Measurements from ENCODE around the gene ST3GAL2.
"Not testable (repeated sequence)": the region's sequence is repeated elsewhere in the genome, so short reads cannot be mapped to it uniquely, and the experiment has no call there.

ST3GAL2 gene

GRCh38 chr16:70386289-70386986, 52.5 kb downstream of the ST3GAL2 start:
- not testable (repeated sequence) for DNase-seq (ENCODE audit: low read depth in 2 of 2)

- no peak for DNase-seq (ENCODE audit: low read depth in 2 of 2)
These were observed 55.4 kb downstream of the ST3GAL2 start for GRCh38 chr16:70383421-70383960.

- no peak for DNase-seq (ENCODE audit: low read depth in 2 of 2)
These were observed 57.1 kb downstream of the ST3GAL2 start for GRCh38 chr16:70381604-70382342.

GRCh38 chr16:70380919-70381603, 57.8 kb downstream of the ST3GAL2 start:
- DNase-seq (ENCODE audit: low read depth in 2 of 2), result peak; percentile 89

- DNase-seq (ENCODE audit: low read depth in 2 of 2), result peak; percentile 23 to 36
These were observed 58.5 kb downstream of the ST3GAL2 start for GRCh38 chr16:70380248-70380918.

GRCh38 chr16:70378869-70379493, 59.9 kb downstream of the ST3GAL2 start:
- DNase-seq (ENCODE audit: low read depth in 2 of 2), result no peak

- no peak for DNase-seq (ENCODE audit: low read depth in 2 of 2)
These were observed 61.1 kb downstream of the ST3GAL2 start for GRCh38 chr16:70377782-70378181.

GRCh38 chr16:70375636-70376611, 63.0 kb downstream of the ST3GAL2 start:
- no peak for DNase-seq (ENCODE audit: low read depth in 2 of 2)

- DNase-seq (ENCODE audit: low read depth in 2 of 2), result no peak
These were observed 64.7 kb downstream of the ST3GAL2 start for GRCh38 chr16:70374213-70374612.

- DNase-seq (ENCODE audit: low read depth in 2 of 2), result no peak
These were observed 65.8 kb downstream of the ST3GAL2 start for GRCh38 chr16:70372921-70373728.

GRCh38 chr16:70370924-70371323, 68.0 kb downstream of the ST3GAL2 start:
- DNase-seq (ENCODE audit: low read depth in 2 of 2), result no peak

- DNase-seq (ENCODE audit: low read depth in 2 of 2), result not testable (repeated sequence)
These were observed 68.8 kb downstream of the ST3GAL2 start for GRCh38 chr16:70370145-70370544.

GRCh38 chr16:70364399-70364798, 74.5 kb downstream of the ST3GAL2 start:
- DNase-seq (ENCODE audit: low read depth in 2 of 2), result no peak

GRCh38 chr16:70359552-70359951, 79.3 kb downstream of the ST3GAL2 start:
- no peak for DNase-seq (ENCODE audit: low read depth in 2 of 2)

GRCh38 chr16:70349783-70350182, 89.1 kb downstream of the ST3GAL2 start:
- DNase-seq (ENCODE audit: low read depth in 2 of 2), result no peak

- DNase-seq (ENCODE audit: low read depth in 2 of 2), result no peak
These were observed 89.9 kb downstream of the ST3GAL2 start for GRCh38 chr16:70348991-70349390.

GRCh38 chr16:70345840-70346239, 93.1 kb downstream of the ST3GAL2 start:
- no peak for DNase-seq (ENCODE audit: low read depth in 2 of 2)

- DNase-seq (ENCODE audit: low read depth in 2 of 2), result no peak
These were observed 96.9 kb downstream of the ST3GAL2 start for GRCh38 chr16:70342016-70342415.

GRCh38 chr16:70341600-70341999, 97.3 kb downstream of the ST3GAL2 start:
- DNase-seq (ENCODE audit: low read depth in 2 of 2), result no peak

Data from stimulated activated CD8-positive, alpha-beta memory T cell treated with anti-CD3 and anti-CD28 coated beads, Interleukin-7, amount 100 ng/mL, for 1 hour (primary cell).